NCI-H748 (cell line): ENCODE measurements around the gene PPP2R5C.

Source experiments
- DNase-seq: peaks from one replicate; lab custom pipeline; 2025; ENCODE audit not compliant: unreplicated experiment; lab: John Stamatoyannopoulos, UW

PPP2R5C gene

GRCh38 chr14:101813171-101813759 is 51.8 kb downstream of the PPP2R5C start:
- DNase-seq: no peak

- no peak for DNase-seq
These were observed 52.3 kb downstream of the PPP2R5C start for GRCh38 chr14:101813833-101814232.

GRCh38 chr14:101814934-101815333 is 53.4 kb downstream of the PPP2R5C start:
- no peak for DNase-seq

- DNase-seq: no peak
These were observed 54.5 kb downstream of the PPP2R5C start for GRCh38 chr14:101815994-101816393.

- DNase-seq: no peak
These were observed 56.0 kb downstream of the PPP2R5C start for GRCh38 chr14:101817501-101818001.

GRCh38 chr14:101819251-101819990 is 57.9 kb downstream of the PPP2R5C start:
- DNase-seq: no peak

GRCh38 chr14:101820283-101820798 is 58.8 kb downstream of the PPP2R5C start:
- no peak for DNase-seq

GRCh38 chr14:101821528-101821927 is 60.0 kb downstream of the PPP2R5C start:
- DNase-seq: no peak

- DNase-seq: no peak
These were observed 61.6 kb downstream of the PPP2R5C start for GRCh38 chr14:101823066-101823465.

GRCh38 chr14:101823511-101824120 is 62.1 kb downstream of the PPP2R5C start:
- no peak for DNase-seq

- DNase-seq: no peak
These were observed 62.8 kb downstream of the PPP2R5C start for GRCh38 chr14:101824339-101824727.

- no peak for DNase-seq
These were observed 64.3 kb downstream of the PPP2R5C start for GRCh38 chr14:101825797-101826196.

- DNase-seq: no peak
These were observed 64.8 kb downstream of the PPP2R5C start for GRCh38 chr14:101826351-101826750.

- DNase-seq: no peak
These were observed 65.8 kb downstream of the PPP2R5C start for GRCh38 chr14:101827286-101827685.

- DNase-seq: no peak
These were observed 66.5 kb downstream of the PPP2R5C start for GRCh38 chr14:101828046-101828445.

GRCh38 chr14:101830271-101830670 is 68.8 kb downstream of the PPP2R5C start:
- DNase-seq: no peak

- no peak for DNase-seq
These were observed 71.5 kb downstream of the PPP2R5C start for GRCh38 chr14:101833045-101833444.

GRCh38 chr14:101834397-101834796 is 72.9 kb downstream of the PPP2R5C start:
- DNase-seq: no peak

GRCh38 chr14:101834800-101835547 is 73.5 kb downstream of the PPP2R5C start:
- DNase-seq: no peak

- DNase-seq: no peak
These were observed 74.1 kb downstream of the PPP2R5C start for GRCh38 chr14:101835566-101835965.

GRCh38 chr14:101836135-101836534 is 74.6 kb downstream of the PPP2R5C start:
- no peak for DNase-seq
